Left ventricle myocardium inferior (tissue), 1 donor: ENCODE measurements around the gene HIPK2. TPM values are rescaled to one million over a fixed set of nuclear protein-coding genes. Genes with fewer than 3 reads are reported as not detected.

Source experiments
- DNase-seq: peaks from one replicate; pipeline ENCODE4 v3.0.0-alpha.2; 2020
- H3K27ac ChIP-seq: fragments of 200-600 bp; replicated peaks from 2 replicates; pipeline ENCODE4 v1.8.0; 2021
- H3K27me3 ChIP-seq: fragments of 200-600 bp; 2 replicates; pipeline ENCODE4 v1.8.0; 2021; ENCODE audit warnings: low read depth
- H3K36me3 ChIP-seq: fragments of 200-600 bp; 2 replicates; pipeline ENCODE4 v1.8.0; 2021
- H3K4me1 ChIP-seq: fragments of 200-600 bp; 2 replicates; pipeline ENCODE4 v1.8.0; 2021
- H3K4me3 ChIP-seq: fragments of 200-600 bp; 2 replicates; pipeline ENCODE4 v1.8.0; 2021; ENCODE audit warnings: mild to moderate bottlenecking, moderate library complexity
- H3K9me3 ChIP-seq: fragments of 200-600 bp; replicated peaks from 2 replicates; pipeline ENCODE4 v1.8.0; 2021
- CTCF ChIP-seq: fragments of 200-600 bp; IDR thresholded peaks from 2 replicates; pipeline ENCODE4 v1.8.0; 2021; ENCODE audit warnings: antibody characterized with exemption, mild to moderate bottlenecking, borderline replicate concordance
- intact Hi-C: fragments of 100-400 bp; cut with micrococcal nuclease; formaldehyde crosslinking; loops from one replicate; pipeline ENCODE4 v1.11.0; 2022
- total RNA-seq: library from RNA; stranded (reverse); fragmentation: NEBNext Ultra II Directional; extraction: Animal tissue kit (Norgen Biotek cat#: 25700); gene quantifications from one replicate; pipeline ENCODE4 v1.2.1, GENCODE V29; 2021
- donor health status: DM: no; HTN: yes; CAD: no; lungs with severe emphysema.

The HIPK2 gene
- total RNA-seq, 1 donor from 2014 or later, result 127 TPM

- peaks cover 78% of the 10 kb centered on the region for H3K36me3 ChIP-seq
- no peak overlapping the region for H3K4me3 ChIP-seq
- no peak for TF ChIP-seq CTCF
- intact Hi-C loops, result no loop called here
- no peaks in the 10 kb centered on the region for H3K27me3 ChIP-seq
- H3K4me1 ChIP-seq, result peaks cover 20% of the 10 kb centered on the region
- H3K27ac ChIP-seq, result no peak overlapping the region
- no peak for DNase-seq
- no peaks in the 10 kb centered on the region for H3K9me3 ChIP-seq
Measured at GRCh38 chr7:139572704-139573385, 205.0 kb downstream of the HIPK2 start.

GRCh38 chr7:139572071-139572470 lies 205.7 kb downstream of the HIPK2 start:
- TF ChIP-seq CTCF, result no peak
- Histone ChIP-seq H3K9me3 (no peaks in the 10 kb centered on the region), H3K27ac (no peak overlapping the region), H3K27me3 (no peaks in the 10 kb centered on the region), H3K4me3 (no peak overlapping the region), H3K36me3 (peaks cover 77% of the 10 kb centered on the region), H3K4me1 (peaks cover 20% of the 10 kb centered on the region)
- DNase-seq, result no peak
- intact Hi-C loops, result no loop called here

- H3K4me3 ChIP-seq, result no peak overlapping the region
- no peak for TF ChIP-seq CTCF
- intact Hi-C loops, result no loop called here
Measured at GRCh38 chr7:139571651-139572050, 206.1 kb downstream of the HIPK2 start.

GRCh38 chr7:139571190-139571589 lies 206.6 kb downstream of the HIPK2 start:
- TF ChIP-seq CTCF, result no peak
- intact Hi-C loops, result no loop called here
- Histone ChIP-seq H3K36me3 (peaks cover 77% of the 10 kb centered on the region), H3K4me1 (peaks cover 18% of the 10 kb centered on the region), H3K4me3 (no peak overlapping the region), H3K27ac (no peak overlapping the region), H3K9me3 (no peaks in the 10 kb centered on the region), H3K27me3 (no peaks in the 10 kb centered on the region)
- no peak for DNase-seq

More at GRCh38 chr7:139571651-139572050, 206.1 kb downstream of the HIPK2 start:
- DNase-seq, result no peak
- Histone ChIP-seq H3K36me3 (peaks cover 77% of the 10 kb centered on the region), H3K27me3 (no peaks in the 10 kb centered on the region), H3K9me3 (no peaks in the 10 kb centered on the region), H3K27ac (no peak overlapping the region), H3K4me1 (peaks cover 20% of the 10 kb centered on the region)

DNA sequence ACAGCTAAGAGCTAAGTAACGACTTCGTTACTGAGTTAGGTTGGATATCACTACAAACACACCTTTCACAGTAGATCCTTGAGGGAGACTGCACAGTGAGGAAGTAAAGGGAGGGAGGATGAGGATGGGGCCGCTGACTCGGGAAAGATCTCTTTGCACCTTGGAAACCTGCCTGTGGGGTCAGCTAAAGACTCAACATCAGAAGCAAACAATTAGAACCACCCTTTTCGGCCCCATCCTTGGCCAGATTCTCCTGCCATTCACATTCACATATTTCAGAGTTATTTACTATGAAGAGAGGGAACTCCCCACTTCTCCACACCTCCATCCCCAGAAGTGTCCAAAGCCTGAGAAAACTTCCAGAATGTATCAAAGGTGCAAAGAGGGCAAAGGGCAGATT lies 207.2 kb downstream of the HIPK2 start:
- Histone ChIP-seq H3K9me3 (no peaks in the 10 kb centered on the region), H3K4me1 (peaks cover 15% of the 10 kb centered on the region), H3K27ac (no peak overlapping the region), H3K4me3 (no peak overlapping the region), H3K36me3 (peaks cover 75% of the 10 kb centered on the region), H3K27me3 (no peaks in the 10 kb centered on the region)
- DNase-seq, result no peak
- no peak for TF ChIP-seq CTCF
- intact Hi-C loops, result no loop called here
